HK-2 (cell line): Measurements from ENCODE around the gene ZDHHC24.
A peak's percentile ranks its signal among the peaks of the same experiment; 100 is the strongest.

Source experiments
- DNase-seq: peaks from one replicate; pipeline ENCODE4 v3.0.0-alpha.2; 2018; ENCODE audit not compliant: unreplicated experiment

Gene ZDHHC24

GRCh38 chr11:66497206-66497605 lies 48.6 kb downstream of the ZDHHC24 start:
- no peak for DNase-seq

- no peak for DNase-seq
Measured at GRCh38 chr11:66495401-66495854, 50.4 kb downstream of the ZDHHC24 start.

GRCh38 chr11:66494935-66495334 lies 50.9 kb downstream of the ZDHHC24 start:
- no peak for DNase-seq

GRCh38 chr11:66494458-66494857 lies 51.4 kb downstream of the ZDHHC24 start:
- no peak for DNase-seq

GRCh38 chr11:66493130-66493529 lies 52.7 kb downstream of the ZDHHC24 start:
- DNase-seq, result no peak

GRCh38 chr11:66492161-66492865 lies 53.5 kb downstream of the ZDHHC24 start:
- no peak for DNase-seq

GRCh38 chr11:66491315-66491935 lies 54.4 kb downstream of the ZDHHC24 start:
- no peak for DNase-seq

GRCh38 chr11:66489636-66490035 lies 56.2 kb downstream of the ZDHHC24 start:
- no peak for DNase-seq

GRCh38 chr11:66488957-66489356 lies 56.9 kb downstream of the ZDHHC24 start:
- DNase-seq, result no peak

GRCh38 chr11:66484806-66485380 lies 61.0 kb downstream of the ZDHHC24 start:
- DNase-seq, result no peak

GRCh38 chr11:66480117-66480938 lies 65.5 kb downstream of the ZDHHC24 start, which contains the start of gene DPP3:
TSS of gene DPP3 (plus strand) at chr11:66480434. CDS start at chr11:66482201, 1,767 bp downstream.
- DNase-seq, result peak; percentile 91

GRCh38 chr11:66479394-66480116 lies 66.3 kb downstream of the ZDHHC24 start:
- peak; percentile 48 for DNase-seq

- DNase-seq, result no peak
Measured at GRCh38 chr11:66478729-66479393, 67.0 kb downstream of the ZDHHC24 start.

GRCh38 chr11:66477263-66478201 lies 68.3 kb downstream of the ZDHHC24 start:
- DNase-seq, result no peak

GRCh38 chr11:66476841-66477251 lies 69.0 kb downstream of the ZDHHC24 start:
- DNase-seq, result no peak

- no peak for DNase-seq
Measured at GRCh38 chr11:66476173-66476840, 69.5 kb downstream of the ZDHHC24 start.

GRCh38 chr11:66475349-66476172 lies 70.3 kb downstream of the ZDHHC24 start:
- DNase-seq, result no peak
